Measurements from ENCODE around the gene NDC1. TPM values are rescaled to one million over a fixed set of nuclear protein-coding genes. Genes with fewer than 3 reads are reported as not detected.

The NDC1 gene
- total and polyA plus RNA-seq, 7 donors, result 3.0 to 12.1 (median 5.7) TPM

DNA sequence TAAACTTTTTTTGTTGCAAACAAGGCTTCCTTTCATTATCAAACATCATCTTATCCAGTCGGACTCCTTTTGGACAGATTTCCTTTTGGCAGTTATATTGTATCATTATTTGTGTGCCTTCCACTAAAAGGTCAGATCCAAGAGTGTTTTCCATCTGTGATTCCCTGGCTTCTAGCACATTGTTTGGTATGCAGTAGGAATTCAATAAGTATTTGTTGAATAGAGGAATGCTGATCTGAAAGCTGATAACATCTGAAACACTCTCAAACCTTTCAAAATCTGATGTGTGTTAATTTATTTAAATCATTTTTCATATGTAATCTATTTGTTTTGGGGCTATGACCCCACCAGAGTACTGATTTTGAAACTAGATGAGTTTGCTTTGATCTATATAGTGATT is 39.0 kb downstream of the NDC1 start:
- ATAC-seq (no peak), DNase-seq (no peak)
- Histone ChIP-seq H3K36me3 (ENCODE audit: insufficient read depth in 1 of 2, low read depth in 1 of 2) (peaks cover 3 to 67% of the 10 kb centered on the region in 2 donors), H3K27ac (no peak overlapping the region), H3K4me1 (no peaks in the 10 kb centered on the region), H3K4me3 (no peak overlapping the region), H3K9me3 (no peaks in the 10 kb centered on the region), H3K27me3 (ENCODE audit: insufficient read depth in 3 of 3, low read length in 2 of 3) (no peaks in the 10 kb centered on the region)
- 67 to 83% (median 72%) methylated on average over 1 of the region's 1 CpG for WGBS, 3 donors
- TF ChIP-seq, protein P1, sequence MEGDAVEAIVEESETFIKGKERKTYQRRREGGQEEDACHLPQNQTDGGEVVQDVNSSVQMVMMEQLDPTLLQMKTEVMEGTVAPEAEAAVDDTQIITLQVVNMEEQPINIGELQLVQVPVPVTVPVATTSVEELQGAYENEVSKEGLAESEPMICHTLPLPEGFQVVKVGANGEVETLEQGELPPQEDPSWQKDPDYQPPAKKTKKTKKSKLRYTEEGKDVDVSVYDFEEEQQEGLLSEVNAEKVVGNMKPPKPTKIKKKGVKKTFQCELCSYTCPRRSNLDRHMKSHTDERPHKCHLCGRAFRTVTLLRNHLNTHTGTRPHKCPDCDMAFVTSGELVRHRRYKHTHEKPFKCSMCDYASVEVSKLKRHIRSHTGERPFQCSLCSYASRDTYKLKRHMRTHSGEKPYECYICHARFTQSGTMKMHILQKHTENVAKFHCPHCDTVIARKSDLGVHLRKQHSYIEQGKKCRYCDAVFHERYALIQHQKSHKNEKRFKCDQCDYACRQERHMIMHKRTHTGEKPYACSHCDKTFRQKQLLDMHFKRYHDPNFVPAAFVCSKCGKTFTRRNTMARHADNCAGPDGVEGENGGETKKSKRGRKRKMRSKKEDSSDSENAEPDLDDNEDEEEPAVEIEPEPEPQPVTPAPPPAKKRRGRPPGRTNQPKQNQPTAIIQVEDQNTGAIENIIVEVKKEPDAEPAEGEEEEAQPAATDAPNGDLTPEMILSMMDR (IDR thresholded peaks at IDR 0.05), result no peak
- intact Hi-C loops (cut with DNase I), result no loop called here

DNA sequence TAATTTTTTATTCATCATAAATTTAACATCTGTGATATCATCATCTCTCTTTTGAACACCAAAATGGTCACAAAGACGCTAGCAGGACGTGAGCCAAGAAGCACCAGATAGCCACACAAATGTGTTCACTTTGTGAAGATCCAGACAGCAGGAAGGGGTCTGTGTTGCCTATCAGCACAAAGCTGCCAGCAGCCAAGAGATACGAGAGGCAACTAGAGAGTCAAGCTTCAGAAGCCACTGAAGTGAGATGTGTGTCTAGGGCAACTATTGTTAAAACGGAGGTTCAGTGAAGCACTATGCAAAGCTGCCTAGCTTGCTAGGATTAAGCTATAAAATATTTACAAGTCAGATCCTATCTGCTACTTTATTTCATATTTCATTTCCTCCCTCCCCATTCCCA is 45.3 kb downstream of the NDC1 start:
- WGBS, 3 donors, result 79 to 87% (median 85%) methylated on average over 4 of the region's 4 CpGs

DNA sequence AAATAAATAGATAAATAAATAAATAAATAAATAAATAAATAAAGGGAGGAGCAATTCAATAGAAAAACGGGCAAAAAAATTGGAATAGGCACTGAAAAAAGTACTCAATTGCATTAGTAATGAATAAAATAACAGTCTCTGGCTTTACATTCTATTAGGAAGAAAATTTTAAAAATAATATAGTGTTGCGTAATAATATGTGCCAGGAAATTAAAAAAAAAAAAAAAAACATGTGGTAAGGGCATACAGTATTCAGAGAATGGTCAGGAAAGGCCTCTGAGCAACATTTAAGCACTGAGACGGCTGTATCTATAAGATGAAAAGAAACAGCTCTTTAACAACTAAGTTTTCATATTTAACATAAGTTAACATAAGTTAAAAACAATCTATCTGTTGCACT is 50.4 kb downstream of the NDC1 start:
- ATAC-seq (no peak), DNase-seq (no peak)
- H3K4me3 ChIP-seq, result no peak overlapping the region
- intact Hi-C loops (cut with DNase I), result no loop called here
- no peaks in the 10 kb centered on the region for H3K9me3 ChIP-seq
- no peak overlapping the region for H3K27ac ChIP-seq
- TF ChIP-seq, protein P1 (IDR thresholded peaks at IDR 0.05), result no peak
- WGBS, 3 donors, result 94 to 97% (median 96%) methylated on average over 3 of the region's 3 CpGs
- no peaks in the 10 kb centered on the region for H3K27me3 ChIP-seq (ENCODE audit: insufficient read depth in 3 of 3, low read length in 2 of 3)
- H3K36me3 ChIP-seq (ENCODE audit: insufficient read depth in 1 of 2, low read depth in 1 of 2), result peaks cover 6 to 77% of the 10 kb centered on the region in 2 donors
- no peaks in the 10 kb centered on the region for H3K4me1 ChIP-seq

More for the DNA sequence above, 45.3 kb downstream of the NDC1 start:
- intact Hi-C loops (cut with DNase I), result no loop called here
- Histone ChIP-seq H3K4me3 (no peak overlapping the region), H3K36me3 (ENCODE audit: insufficient read depth in 1 of 2, low read depth in 1 of 2) (peaks cover 0 to 68% of the 10 kb centered on the region in 2 donors), H3K27ac (no peak overlapping the region), H3K9me3 (no peaks in the 10 kb centered on the region), H3K4me1 (no peaks in the 10 kb centered on the region), H3K27me3 (ENCODE audit: insufficient read depth in 3 of 3, low read length in 2 of 3) (no peaks in the 10 kb centered on the region)
- TF ChIP-seq, protein P1 (IDR thresholded peaks at IDR 0.05), result no peak
- ATAC-seq (no peak), DNase-seq (no peak)

DNA sequence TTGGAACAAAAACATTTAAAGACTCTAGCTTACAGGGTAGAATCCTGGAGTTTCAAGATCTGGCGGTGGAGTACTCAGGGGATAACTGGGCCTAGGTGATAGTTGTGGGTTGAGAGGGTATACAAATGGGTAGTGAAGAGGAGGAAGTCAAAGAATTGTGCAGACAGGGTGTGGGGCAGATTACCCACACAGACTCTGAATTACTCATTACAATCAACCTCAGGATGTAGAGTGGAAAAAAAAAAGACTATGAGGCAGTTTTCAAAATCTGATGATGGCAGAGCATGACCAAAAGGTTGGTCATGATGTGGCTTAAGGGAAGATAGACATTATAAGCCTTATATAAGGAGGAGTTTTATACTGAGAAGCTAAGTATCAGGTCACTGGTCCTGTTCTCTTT is 55.0 kb downstream of the NDC1 start:
- peaks cover 6 to 58% of the 10 kb centered on the region in 2 donors for H3K36me3 ChIP-seq (ENCODE audit: insufficient read depth in 1 of 2, low read depth in 1 of 2)
- H3K27me3 ChIP-seq (ENCODE audit: insufficient read depth in 3 of 3, low read length in 2 of 3), result no peaks in the 10 kb centered on the region
- TF ChIP-seq, protein P1 (IDR thresholded peaks at IDR 0.05), result no peak
- H3K4me3 ChIP-seq, result no peak overlapping the region
- no peaks in the 10 kb centered on the region for H3K9me3 ChIP-seq
- ATAC-seq (no peak), DNase-seq (no peak)
- intact Hi-C loops (cut with DNase I), result no loop called here
- H3K27ac ChIP-seq, result no peak overlapping the region
- WGBS, 3 donors, result 97 to 100% (median 99%) methylated on average over 1 of the region's 1 CpG
- no peaks in the 10 kb centered on the region for H3K4me1 ChIP-seq

DNA sequence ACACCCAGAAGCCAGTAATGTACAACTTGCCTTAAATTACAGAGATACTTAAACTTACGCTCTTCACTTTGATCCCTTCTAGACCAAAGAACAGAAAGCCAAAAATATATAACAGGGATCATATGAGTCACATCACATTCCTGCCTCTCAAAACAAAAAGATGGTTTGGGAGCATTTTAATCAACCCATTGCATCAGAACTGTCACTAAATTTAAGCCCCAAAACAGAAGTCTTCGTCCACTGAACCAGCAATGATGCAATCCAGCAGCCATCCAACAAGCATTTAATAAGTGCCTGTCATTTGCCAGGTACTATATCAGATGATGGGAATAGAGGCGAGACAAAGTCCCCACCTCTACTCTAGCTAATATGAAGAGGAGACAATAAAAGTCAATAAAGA is 56.4 kb downstream of the NDC1 start:
- intact Hi-C loops (cut with DNase I), result no loop called here
- Histone ChIP-seq H3K36me3 (ENCODE audit: insufficient read depth in 1 of 2, low read depth in 1 of 2) (peaks cover 2 to 46% of the 10 kb centered on the region in 2 donors), H3K4me3 (no peak overlapping the region), H3K9me3 (no peaks in the 10 kb centered on the region), H3K27ac (no peak overlapping the region), H3K4me1 (no peaks in the 10 kb centered on the region), H3K27me3 (ENCODE audit: insufficient read depth in 3 of 3, low read length in 2 of 3) (no peaks in the 10 kb centered on the region)
- DNase-seq (no peak), ATAC-seq (no peak)
- TF ChIP-seq, protein P1 (IDR thresholded peaks at IDR 0.05), result no peak
- 79 to 93% (median 82%) methylated on average over 3 of the region's 3 CpGs for WGBS, 3 donors

Data from psoas muscle (tissue), 8 donors.